ENCODE measurements around the gene SIL1.

The SIL1 gene

GRCh38 chr5:138955671-138956295 is 242.4 kb downstream of the SIL1 start:
- Histone ChIP-seq H3K4me2 (ENCODE audit: low read length) (no peak overlapping the region), H3K27me3 (ENCODE audit: control insufficient read depth, low read length) (no peaks in the 10 kb centered on the region), H3K79me2 (ENCODE audit: control insufficient read depth, low read length) (no peaks in the 10 kb centered on the region), H3F3A (ENCODE audit: control insufficient read depth, insufficient read depth) (no peaks in the 10 kb centered on the region), H3K4me3 (ENCODE audit: low read length) (no peak overlapping the region), H3K4me1 (ENCODE audit: control insufficient read depth, low read length) (peaks cover 6% of the 10 kb centered on the region), H3K9me3 (ENCODE audit: control insufficient read depth, insufficient read depth, low read length) (no peaks in the 10 kb centered on the region), H3K9me2 (replicated peaks; ENCODE audit: control insufficient read depth, low read length) (no peaks in the 10 kb centered on the region), H3K36me3 (ENCODE audit: control insufficient read depth, low read length) (no peaks in the 10 kb centered on the region), H3K27ac (ENCODE audit: low read depth, low read length) (no peak overlapping the region), H4K20me1 (ENCODE audit: control insufficient read depth, insufficient read depth, low read depth, low read length) (no peaks in the 10 kb centered on the region)
- TF ChIP-seq CTCF (IDR thresholded peaks at IDR 0.05; ENCODE audit: low read depth, low read length, poor library complexity, severe bottlenecking), result no peak
- TF ChIP-seq EZH2phosphoT487 (IDR thresholded peaks at IDR 0.05; ENCODE audit: borderline replicate concordance, low read length), result no peak

GRCh38 chr5:138955013-138955660 is 243.0 kb downstream of the SIL1 start:
- H3K9me2 ChIP-seq (replicated peaks; ENCODE audit: control insufficient read depth, low read length), result no peaks in the 10 kb centered on the region
- H3F3A ChIP-seq (ENCODE audit: control insufficient read depth, insufficient read depth), result no peaks in the 10 kb centered on the region
- no peak overlapping the region for H3K27ac ChIP-seq (ENCODE audit: low read depth, low read length)
- H3K4me2 ChIP-seq (ENCODE audit: low read length), result no peak overlapping the region
- TF ChIP-seq EZH2phosphoT487 (IDR thresholded peaks at IDR 0.05; ENCODE audit: borderline replicate concordance, low read length) (no peak), CTCF (IDR thresholded peaks at IDR 0.05; ENCODE audit: low read depth, low read length, poor library complexity, severe bottlenecking) (no peak)
- peaks cover 6% of the 10 kb centered on the region for H3K4me1 ChIP-seq (ENCODE audit: control insufficient read depth, low read length)
- no peaks in the 10 kb centered on the region for H3K9me3 ChIP-seq (ENCODE audit: control insufficient read depth, insufficient read depth, low read length)
- no peaks in the 10 kb centered on the region for H3K27me3 ChIP-seq (ENCODE audit: control insufficient read depth, low read length)
- no peak overlapping the region for H3K4me3 ChIP-seq (ENCODE audit: low read length)
- no peaks in the 10 kb centered on the region for H4K20me1 ChIP-seq (ENCODE audit: control insufficient read depth, insufficient read depth, low read depth, low read length)
- no peaks in the 10 kb centered on the region for H3K79me2 ChIP-seq (ENCODE audit: control insufficient read depth, low read length)
- H3K36me3 ChIP-seq (ENCODE audit: control insufficient read depth, low read length), result no peaks in the 10 kb centered on the region

GRCh38 chr5:138954257-138955012 is 243.7 kb downstream of the SIL1 start:
- H3K9me3 ChIP-seq (ENCODE audit: control insufficient read depth, insufficient read depth, low read length), result no peaks in the 10 kb centered on the region
- H3K9me2 ChIP-seq (replicated peaks; ENCODE audit: control insufficient read depth, low read length), result no peaks in the 10 kb centered on the region
- no peaks in the 10 kb centered on the region for H3K36me3 ChIP-seq (ENCODE audit: control insufficient read depth, low read length)
- no peaks in the 10 kb centered on the region for H3F3A ChIP-seq (ENCODE audit: control insufficient read depth, insufficient read depth)
- peaks cover 6% of the 10 kb centered on the region for H3K4me1 ChIP-seq (ENCODE audit: control insufficient read depth, low read length)
- H3K4me2 ChIP-seq (ENCODE audit: low read length), result no peak overlapping the region
- H3K27ac ChIP-seq (ENCODE audit: low read depth, low read length), result no peak overlapping the region
- no peak for TF ChIP-seq EZH2phosphoT487 (IDR thresholded peaks at IDR 0.05; ENCODE audit: borderline replicate concordance, low read length)
- TF ChIP-seq CTCF (IDR thresholded peaks at IDR 0.05; ENCODE audit: low read depth, low read length, poor library complexity, severe bottlenecking), result no peak
- H3K27me3 ChIP-seq (ENCODE audit: control insufficient read depth, low read length), result no peaks in the 10 kb centered on the region
- no peak overlapping the region for H3K4me3 ChIP-seq (ENCODE audit: low read length)
- H4K20me1 ChIP-seq (ENCODE audit: control insufficient read depth, insufficient read depth, low read depth, low read length), result no peaks in the 10 kb centered on the region
- no peaks in the 10 kb centered on the region for H3K79me2 ChIP-seq (ENCODE audit: control insufficient read depth, low read length)
